Type B pancreatic cell (in vitro differentiated cells): ENCODE results near the gene OTOS. TPM values are rescaled to one million over a fixed set of nuclear protein-coding genes. Genes with fewer than 3 reads are reported as not detected.

Experiments used
- DNase-seq: peaks from one replicate; pipeline ENCODE4 v3.0.0; 2021; ENCODE audit warnings: mixed read lengths; ENCODE audit not compliant: unreplicated experiment; ENCODE audit errors: extremely low spot score
- H3K27ac Mint-ChIP-seq: 2 replicates; pipeline ENCODE4 v1.8.0; 2021; ENCODE audit warnings: mild to moderate bottlenecking, mixed read lengths
- H3K27me3 Mint-ChIP-seq: 2 replicates; pipeline ENCODE4 v1.8.0; 2021; ENCODE audit warnings: mixed read lengths
- H3K36me3 Mint-ChIP-seq: 2 replicates; pipeline ENCODE4 v1.8.0; 2021; ENCODE audit warnings: mixed read lengths
- H3K4me1 Mint-ChIP-seq: one replicate; pipeline ENCODE4 v1.8.0; 2021; ENCODE audit warnings: mixed read lengths; ENCODE audit not compliant: unreplicated experiment
- H3K4me3 Mint-ChIP-seq: 2 replicates; pipeline ENCODE4 v1.8.0; 2021; ENCODE audit warnings: mild to moderate bottlenecking, mixed read lengths
- H3K9me3 Mint-ChIP-seq: 2 replicates; pipeline ENCODE4 v1.8.0; 2021; ENCODE audit warnings: mixed read lengths
- CTCF ChIP-seq: fragments of 200-600 bp; sonication (generic); conservative IDR thresholded peaks from 2 replicates; pipeline ENCODE4 v1.5.0; 2021; ENCODE audit warnings: antibody characterized with exemption, mild to moderate bottlenecking
- total RNA-seq: library from RNA; stranded (reverse); gene quantifications from 2 replicates; pipeline ENCODE4 v1.2.1, GENCODE V29; 2021; ENCODE audit warnings: low replicate concordance

Gene OTOS
- total RNA-seq, 1 donor from 2014 or later = not detected

GRCh38 chr2:240166761-240167587, 26.5 kb upstream of the OTOS start:
- peaks cover 15% of the 10 kb centered on the region for H3K4me1 Mint-ChIP-seq
- TF ChIP-seq CTCF = no peak
- H3K27me3 Mint-ChIP-seq = peaks cover 44% of the 10 kb centered on the region
- DNase-seq = no peak
- no peak overlapping the region for H3K27ac Mint-ChIP-seq
- H3K4me3 Mint-ChIP-seq = no peak overlapping the region
- H3K36me3 Mint-ChIP-seq = no peaks in the 10 kb centered on the region
- no peaks in the 10 kb centered on the region for H3K9me3 Mint-ChIP-seq

DNA sequence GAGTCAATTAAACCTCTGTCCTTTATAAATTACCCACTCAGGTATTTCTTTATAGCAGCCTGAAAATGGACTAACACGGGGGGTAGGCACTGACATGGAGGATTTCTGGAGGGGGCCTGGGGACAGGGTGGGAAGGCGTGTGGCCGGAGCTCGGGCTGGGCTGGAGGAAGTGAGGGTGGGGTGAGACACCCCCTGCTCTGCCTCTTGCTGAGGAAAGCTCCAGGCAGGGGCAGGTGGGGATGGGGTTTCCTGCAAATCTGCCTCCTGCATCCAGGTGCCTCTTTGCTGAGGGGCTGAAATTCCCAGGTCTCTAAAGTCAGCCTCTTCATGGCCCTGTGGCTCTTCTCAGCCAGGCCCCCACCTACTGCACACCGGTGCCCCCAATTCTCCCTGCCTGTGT, 25.7 kb upstream of the OTOS start:
- no peak for TF ChIP-seq CTCF
- no peaks in the 10 kb centered on the region for H3K36me3 Mint-ChIP-seq
- peaks cover 11% of the 10 kb centered on the region for H3K4me1 Mint-ChIP-seq
- no peak overlapping the region for H3K4me3 Mint-ChIP-seq
- H3K9me3 Mint-ChIP-seq = no peaks in the 10 kb centered on the region
- H3K27ac Mint-ChIP-seq = no peak overlapping the region
- peaks cover 43% of the 10 kb centered on the region for H3K27me3 Mint-ChIP-seq
- DNase-seq = no peak

GRCh38 chr2:240165661-240166060, 25.2 kb upstream of the OTOS start:
- Mint-ChIP-seq H3K4me3 (no peak overlapping the region), H3K9me3 (no peaks in the 10 kb centered on the region), H3K36me3 (no peaks in the 10 kb centered on the region), H3K27ac (no peak overlapping the region), H3K4me1 (peaks cover 6% of the 10 kb centered on the region), H3K27me3 (peaks cover 41% of the 10 kb centered on the region)
- no peak for TF ChIP-seq CTCF
- DNase-seq = no peak

GRCh38 chr2:240165034-240165433, 24.6 kb upstream of the OTOS start:
- TF ChIP-seq CTCF = no peak
- no peak overlapping the region for H3K4me3 Mint-ChIP-seq
- DNase-seq = no peak
- H3K4me1 Mint-ChIP-seq = no peaks in the 10 kb centered on the region
- no peaks in the 10 kb centered on the region for H3K9me3 Mint-ChIP-seq
- H3K27me3 Mint-ChIP-seq = peaks cover 41% of the 10 kb centered on the region
- H3K36me3 Mint-ChIP-seq = no peaks in the 10 kb centered on the region
- no peak overlapping the region for H3K27ac Mint-ChIP-seq

- Mint-ChIP-seq H3K36me3 (no peaks in the 10 kb centered on the region), H3K27me3 (peaks cover 41% of the 10 kb centered on the region), H3K4me3 (no peak overlapping the region), H3K4me1 (no peaks in the 10 kb centered on the region), H3K27ac (no peak overlapping the region), H3K9me3 (no peaks in the 10 kb centered on the region)
- no peak for TF ChIP-seq CTCF
- no peak for DNase-seq
These were observed 24.1 kb upstream of the OTOS start for GRCh38 chr2:240164586-240164985.
